GM19035 (cell line): ENCODE measurements around the gene NIBAN1.
A peak's percentile ranks its signal among the peaks of the same experiment; 100 is the strongest.
"Not testable (repeated sequence)": the region's sequence is repeated elsewhere in the genome, so short reads cannot be mapped to it uniquely, and the experiment has no call there.

Experiments used
- ATAC-seq: cut with Tn5 transposase; IDR thresholded peaks from one replicate; pipeline ENCODE4 v1.9.1; 2021; ENCODE audit not compliant: unreplicated experiment

NIBAN1 gene

GRCh38 chr1:184974056-184974836, at the start of gene NIBAN1:
TSS of gene NIBAN1 (minus strand) at chr1:184974508. CDS start at chr1:184974356, 152 bp downstream.
- ATAC-seq: peak; percentile 63

GRCh38 chr1:185017966-185018365, 43.7 kb upstream of the NIBAN1 start:
- no peak for ATAC-seq

- ATAC-seq: no peak
Observed at GRCh38 chr1:185017338-185017737, 43.0 kb upstream of the NIBAN1 start.

GRCh38 chr1:185016880-185017279, 42.6 kb upstream of the NIBAN1 start:
- ATAC-seq: no peak

GRCh38 chr1:185015631-185016030, 41.3 kb upstream of the NIBAN1 start:
- ATAC-seq: no peak

GRCh38 chr1:185014941-185015340, 40.6 kb upstream of the NIBAN1 start:
- no peak for ATAC-seq

GRCh38 chr1:185010361-185010760, 36.1 kb upstream of the NIBAN1 start:
- ATAC-seq: no peak

- ATAC-seq: no peak
Observed at GRCh38 chr1:185008838-185009237, 34.5 kb upstream of the NIBAN1 start.

- not testable (repeated sequence) for ATAC-seq
Observed at GRCh38 chr1:185001312-185001880, 27.1 kb upstream of the NIBAN1 start.

GRCh38 chr1:184999974-185000373, 25.7 kb upstream of the NIBAN1 start:
- not testable (repeated sequence) for ATAC-seq

- ATAC-seq: no peak
Observed at GRCh38 chr1:184994301-184994700, 20.0 kb upstream of the NIBAN1 start.

GRCh38 chr1:184992271-184992670, 18.0 kb upstream of the NIBAN1 start:
- no peak for ATAC-seq

- no peak for ATAC-seq
Observed at GRCh38 chr1:184990204-184990603, 15.9 kb upstream of the NIBAN1 start.

- ATAC-seq: no peak
Observed at GRCh38 chr1:184988506-184988905, 14.2 kb upstream of the NIBAN1 start.

- no peak for ATAC-seq
Observed at GRCh38 chr1:184987696-184988095, 13.4 kb upstream of the NIBAN1 start.

- ATAC-seq: no peak
Observed at GRCh38 chr1:184986250-184986649, 11.9 kb upstream of the NIBAN1 start.

GRCh38 chr1:184982002-184982954, 8.0 kb upstream of the NIBAN1 start:
- peak; percentile 99 for ATAC-seq

GRCh38 chr1:184980726-184981125, 6.4 kb upstream of the NIBAN1 start:
- no peak for ATAC-seq

- ATAC-seq: no peak
Observed at GRCh38 chr1:184975208-184975870, 1.0 kb upstream of the NIBAN1 start.

GRCh38 chr1:184974837-184975115, 468 bp upstream of the NIBAN1 start:
- ATAC-seq: no peak
